Activated naive CD8-positive, alpha-beta T cell treated with anti-CD3 and anti-CD28 coated beads, Interleukin-2, amount 10 ng/mL, durations not matched to agents 7 days and 5 days (primary cell): ENCODE measurements around the gene UCHL1. TPM values are rescaled to one million over a fixed set of nuclear protein-coding genes. Genes with fewer than 3 reads are reported as not detected.
A peak's percentile ranks its signal among the peaks of the same experiment; 100 is the strongest.

ENCODE experiments used
- ATAC-seq: fragments of 150-1000 bp; cut with Tn5 transposase; one replicate; pipeline ENCODE4 v1.10.0; 2021; ENCODE audit warnings: low read depth, moderate library complexity
- POLR2A ChIA-PET: fragments of 350-600 bp; sonication (Branson Sonifier 250); formaldehyde crosslinking; loops from one replicate; lab custom pipeline; 2021; ENCODE audit warnings: antibody characterized with exemption; lab: Charles Lee
- DNase-seq: peaks from one replicate; pipeline ENCODE4 v3.0.0; 2021
- H3K27ac Mint-ChIP-seq: one replicate; pipeline ENCODE4 v1.8.0; 2022; ENCODE audit warnings: mild to moderate bottlenecking, mixed read lengths
- H3K27me3 Mint-ChIP-seq: one replicate; pipeline ENCODE4 v1.8.0; 2022; ENCODE audit warnings: mild to moderate bottlenecking, moderate library complexity, mixed read lengths
- H3K36me3 Mint-ChIP-seq: one replicate; pipeline ENCODE4 v1.8.0; 2021; ENCODE audit warnings: mild to moderate bottlenecking, mixed read lengths
- H3K4me1 Mint-ChIP-seq: one replicate; pipeline ENCODE4 v1.8.0; 2021; ENCODE audit warnings: mixed read lengths
- H3K4me3 Mint-ChIP-seq: one replicate; pipeline ENCODE4 v1.8.0; 2022; ENCODE audit warnings: mild to moderate bottlenecking, moderate library complexity, mixed read lengths
- H3K9me3 Mint-ChIP-seq: one replicate; pipeline ENCODE4 v1.8.0; 2021; ENCODE audit warnings: mixed read lengths
- total RNA-seq, 2 experiments: library from RNA; stranded (reverse); gene quantifications; one replicate each; pipeline ENCODE4 v1.2.3, GENCODE V29; 2021

UCHL1 gene
- total RNA-seq = 1 to 10 TPM in 1 of 2 experiments, under 1 TPM in 1; 0.83 to 1.5 TPM

GRCh38 chr4:41256740-41257256 lies at the start of gene UCHL1:
TSS of gene UCHL1 (plus strand) at chr4:41256928. CDS start at chr4:41256977, 49 bp downstream.
- ATAC-seq = peak; percentile 63
- Mint-ChIP-seq H3K27ac (no peak within 1 kb of the TSS), H3K27me3 (peaks cover 44% of the 10 kb centered on the region), H3K4me1 (peaks cover 5% of the 10 kb centered on the region), H3K36me3 (no peaks in the 10 kb centered on the region), H3K9me3 (no peaks in the 10 kb centered on the region), H3K4me3 (peak within 1 kb of the TSS; percentile 64)
- POLR2A ChIA-PET = no interaction called here
- peak; percentile 30 for DNase-seq

DNA sequence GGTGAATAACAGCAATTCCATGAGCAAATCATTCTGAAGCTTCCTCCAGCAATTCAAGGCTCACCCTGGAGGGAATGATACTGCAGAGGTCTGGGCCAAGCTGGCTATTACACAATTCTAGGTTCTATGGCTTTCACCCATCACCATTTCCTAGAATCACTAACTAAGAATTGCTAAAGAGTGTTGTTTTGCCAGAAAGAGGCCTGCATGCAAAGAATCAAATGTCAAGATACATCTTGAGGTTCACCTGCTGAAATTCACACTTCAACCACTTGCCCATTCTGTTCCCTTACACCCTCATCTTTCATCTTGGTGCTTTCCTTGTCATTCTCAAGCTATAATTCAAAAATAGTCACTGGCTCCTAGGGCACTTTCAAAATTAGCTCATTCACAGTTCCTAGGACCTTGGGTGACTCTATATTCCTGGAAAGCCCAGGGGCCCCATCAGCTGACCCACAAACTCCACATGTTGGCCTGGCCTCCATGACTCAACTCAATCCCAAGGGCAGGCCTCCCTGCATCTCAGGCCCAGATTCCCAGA lies 49.4 kb upstream of the UCHL1 start:
- Mint-ChIP-seq H3K27me3 (peaks cover 11% of the 10 kb centered on the region), H3K4me1 (peaks cover 3% of the 10 kb centered on the region), H3K9me3 (peaks cover 2% of the 10 kb centered on the region), H3K4me3 (no peak overlapping the region), H3K27ac (peak overlapping the region; percentile 1), H3K36me3 (no peaks in the 10 kb centered on the region)
- DNase-seq = no peak
- POLR2A ChIA-PET = interaction anchor here (0.7 kb wide), 1 partner anchor 27 kb away, joined by 5 read pairs; no protein-coding TSS in a partner anchor
- ATAC-seq = no peak

DNA sequence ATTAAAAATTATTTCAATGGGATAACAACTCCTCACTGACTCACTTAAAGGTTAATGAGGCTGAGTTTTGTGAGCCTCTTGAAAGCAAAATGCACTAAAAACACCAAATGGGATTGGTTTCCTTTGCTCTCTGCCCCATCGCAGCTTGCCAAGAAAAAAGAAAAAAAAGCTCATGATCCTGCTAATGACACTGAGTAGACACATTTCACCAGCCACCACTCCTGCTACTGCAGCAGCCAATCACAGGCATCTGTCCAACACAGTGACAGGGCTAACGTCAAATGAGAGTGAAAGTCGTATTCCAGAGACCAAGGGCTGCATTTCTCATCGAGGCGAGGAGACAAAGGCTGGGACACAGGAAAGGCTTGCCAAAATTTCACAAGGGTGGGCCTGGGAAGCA lies 47.5 kb upstream of the UCHL1 start:
- Mint-ChIP-seq H3K4me3 (no peak overlapping the region), H3K4me1 (peaks cover 13% of the 10 kb centered on the region), H3K27me3 (peaks cover 22% of the 10 kb centered on the region), H3K36me3 (no peaks in the 10 kb centered on the region), H3K9me3 (peaks cover 2% of the 10 kb centered on the region), H3K27ac (no peak overlapping the region)
- DNase-seq (no peak), ATAC-seq (no peak)
- POLR2A ChIA-PET = no interaction called here

DNA sequence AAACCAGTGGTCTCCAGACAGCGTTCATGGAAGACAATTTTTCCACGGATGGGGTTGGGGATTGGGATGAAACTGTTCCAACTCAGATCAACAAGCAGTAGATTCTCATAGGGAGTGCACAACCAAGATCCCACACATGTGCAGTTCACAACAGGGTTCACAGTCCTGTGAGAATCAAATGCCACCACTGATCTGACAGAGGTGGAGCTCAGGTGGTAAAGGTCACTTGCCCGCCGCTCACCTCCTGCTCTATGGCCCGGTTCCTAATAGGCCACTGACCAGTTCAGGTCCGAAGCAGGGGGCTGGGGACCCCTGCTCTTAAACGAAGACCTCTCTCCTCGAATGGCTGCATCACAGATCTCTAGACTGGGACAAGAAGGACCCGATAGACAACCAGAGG lies 46.8 kb upstream of the UCHL1 start:
- Mint-ChIP-seq H3K36me3 (no peaks in the 10 kb centered on the region), H3K27me3 (peaks cover 27% of the 10 kb centered on the region), H3K4me3 (no peak overlapping the region), H3K27ac (no peak overlapping the region), H3K9me3 (peaks cover 2% of the 10 kb centered on the region), H3K4me1 (peaks cover 15% of the 10 kb centered on the region)
- ATAC-seq (no peak), DNase-seq (no peak)
- POLR2A ChIA-PET = no interaction called here

DNA sequence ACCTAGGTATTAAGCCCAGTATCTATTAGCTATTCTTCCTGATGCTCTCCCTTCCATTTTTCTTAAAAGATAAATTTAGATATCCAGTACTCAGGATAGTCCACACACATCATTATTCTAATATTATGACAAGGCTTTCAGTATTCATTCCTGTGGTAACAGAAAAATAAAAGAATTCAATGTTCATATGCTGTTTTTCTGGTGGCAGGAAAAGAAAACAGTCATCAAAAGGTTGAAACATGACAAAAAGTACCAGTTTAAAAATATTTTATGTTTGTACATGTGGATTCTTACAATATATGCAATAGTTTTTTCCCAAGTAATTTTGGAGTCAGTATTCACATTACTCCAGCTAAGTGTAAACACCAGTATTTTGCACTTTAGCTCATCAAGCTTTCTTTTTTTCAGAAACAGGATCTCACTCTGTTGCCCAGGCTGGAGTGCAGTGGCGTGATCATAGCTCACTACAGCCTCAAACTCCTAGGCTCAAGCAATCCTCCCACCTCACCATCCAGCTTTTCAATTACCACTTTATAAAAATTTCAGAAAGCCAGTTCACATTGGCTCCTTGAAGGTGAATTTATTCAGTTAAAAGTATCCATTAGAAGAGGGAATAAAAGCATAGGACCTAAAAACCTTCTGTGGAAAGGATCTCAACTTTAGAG lies 44.6 kb upstream of the UCHL1 start:
- ATAC-seq = no peak
- Mint-ChIP-seq H3K36me3 (no peaks in the 10 kb centered on the region), H3K9me3 (no peaks in the 10 kb centered on the region), H3K27ac (no peak overlapping the region), H3K4me3 (no peak overlapping the region), H3K4me1 (peaks cover 27% of the 10 kb centered on the region), H3K27me3 (peaks cover 41% of the 10 kb centered on the region)
- POLR2A ChIA-PET = no interaction called here
- DNase-seq = no peak

DNA sequence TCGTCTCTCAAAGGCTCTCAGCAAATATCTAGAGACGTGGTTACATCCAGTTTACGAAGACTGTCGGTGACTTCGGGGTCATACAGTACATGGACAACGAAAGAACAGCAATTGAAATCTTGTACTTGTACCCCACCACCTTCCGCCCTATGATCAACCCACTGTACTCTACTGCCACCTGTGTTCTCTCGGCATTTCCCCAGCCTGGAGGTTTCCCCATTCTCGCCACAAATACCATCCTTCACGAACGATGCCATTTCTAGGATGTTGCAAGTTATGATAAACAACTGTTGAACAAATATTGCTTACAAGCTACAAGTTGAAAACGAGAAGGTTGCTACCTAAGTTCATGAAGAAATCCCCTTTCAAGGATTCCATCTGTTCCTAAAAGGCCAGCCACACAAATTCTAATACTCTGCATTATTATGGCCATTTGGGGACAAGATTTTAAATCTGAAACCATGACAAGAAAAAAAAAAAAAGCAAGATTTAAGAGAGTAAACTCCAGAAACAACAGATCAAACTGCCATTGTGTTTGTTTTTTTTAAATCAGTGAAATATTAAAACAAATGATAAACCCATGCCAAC lies 44.0 kb upstream of the UCHL1 start:
- H3K27ac Mint-ChIP-seq = no peak overlapping the region
- H3K4me3 Mint-ChIP-seq = peak overlapping the region; percentile 87
- H3K27me3 Mint-ChIP-seq = peaks cover 44% of the 10 kb centered on the region
- POLR2A ChIA-PET = no interaction called here
- H3K4me1 Mint-ChIP-seq = peaks cover 26% of the 10 kb centered on the region
- DNase-seq = no peak
- no peak for ATAC-seq
- H3K36me3 Mint-ChIP-seq = no peaks in the 10 kb centered on the region
- no peaks in the 10 kb centered on the region for H3K9me3 Mint-ChIP-seq

DNA sequence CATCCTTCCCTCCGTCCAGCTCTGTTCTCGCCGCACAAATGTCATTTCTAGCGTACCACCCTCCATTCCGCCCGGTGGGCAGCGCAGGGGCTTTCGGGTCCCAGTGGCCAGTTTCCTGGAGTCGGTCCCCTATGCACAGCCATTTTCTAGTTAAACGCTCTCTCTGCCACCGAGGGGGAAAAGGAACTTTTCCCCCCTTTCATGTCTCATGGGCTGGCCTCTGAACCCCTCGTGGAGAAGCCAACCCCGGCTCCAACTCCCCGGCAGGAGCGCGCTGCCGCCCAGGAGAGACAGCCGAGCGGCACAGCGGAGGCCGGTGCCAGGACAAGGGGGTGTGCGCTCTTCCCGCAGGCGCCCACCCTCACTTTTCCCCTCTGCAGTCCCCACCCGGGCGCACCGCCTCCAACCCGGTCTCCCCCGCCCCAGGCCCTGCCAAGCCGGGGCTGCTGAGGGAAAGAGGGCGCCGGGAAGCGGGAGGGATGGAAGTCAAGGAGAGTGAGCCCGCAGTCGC lies 43.0 kb upstream of the UCHL1 start:
- H3K27me3 Mint-ChIP-seq = peaks cover 51% of the 10 kb centered on the region

DNA sequence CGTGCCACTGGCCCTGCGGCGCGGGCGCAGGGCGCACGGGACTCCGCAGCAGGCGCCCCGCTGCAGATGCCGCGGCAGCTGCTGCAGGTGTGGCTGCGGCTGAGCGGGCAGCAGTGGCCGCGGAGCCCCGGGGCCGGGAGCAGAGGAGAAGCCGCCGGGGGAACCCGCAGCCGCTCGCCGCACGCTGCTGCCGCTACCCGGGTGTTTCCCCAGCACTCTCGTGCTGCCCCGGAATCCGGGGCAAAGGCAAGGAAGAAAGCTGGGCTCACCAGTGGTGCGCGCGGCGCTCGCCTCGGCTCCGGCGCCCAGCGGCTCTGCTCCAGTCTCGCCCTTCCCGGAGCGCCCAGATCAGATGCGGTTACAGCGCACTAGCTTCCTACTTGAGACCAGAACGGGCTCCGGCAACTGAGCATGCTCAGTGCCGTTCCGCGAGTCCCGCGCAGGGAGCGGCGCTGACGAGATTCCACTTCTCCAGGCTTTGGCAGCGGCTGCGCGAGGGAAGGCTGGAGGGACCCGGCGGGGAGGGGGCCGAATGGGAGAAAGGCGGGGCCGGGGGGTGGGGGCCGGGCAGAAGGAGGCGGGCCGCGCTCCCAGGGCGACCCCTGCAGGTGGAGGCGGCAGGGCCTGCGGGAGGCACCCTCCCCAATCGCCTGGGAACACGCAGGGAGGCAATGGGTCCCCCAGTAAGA lies 42.4 kb upstream of the UCHL1 start, which contains the start of gene APBB2:
APBB2 (minus strand) TSS at position 407 of the 689 bp plus-strand sequence. CDS start 181,288 bp downstream, outside the sequence.
- Mint-ChIP-seq H3K4me1 (peaks cover 26% of the 10 kb centered on the region), H3K9me3 (no peaks in the 10 kb centered on the region), H3K4me3 (peak within 1 kb of the TSS; percentile 87), H3K27me3 (peaks cover 52% of the 10 kb centered on the region), H3K27ac (peak within 1 kb of the TSS; percentile 21), H3K36me3 (no peaks in the 10 kb centered on the region)
- DNase-seq = peak; percentile 77
- peak; percentile 57 for ATAC-seq
- POLR2A ChIA-PET = interaction anchor here (1.0 kb wide), 1 partner anchor 288 kb away, joined by 3 read pairs; no protein-coding TSS in a partner anchor

More for the DNA sequence above, 43.0 kb upstream of the UCHL1 start:
- ATAC-seq (no peak), DNase-seq (no peak)
- POLR2A ChIA-PET = interaction anchor here (1.0 kb wide), 1 partner anchor 288 kb away, joined by 3 read pairs; no protein-coding TSS in a partner anchor
- H3K4me1 Mint-ChIP-seq = peaks cover 26% of the 10 kb centered on the region
- no peaks in the 10 kb centered on the region for H3K9me3 Mint-ChIP-seq
- peak overlapping the region; percentile 87 for H3K4me3 Mint-ChIP-seq
- no peaks in the 10 kb centered on the region for H3K36me3 Mint-ChIP-seq
- H3K27ac Mint-ChIP-seq = no peak overlapping the region

DNA sequence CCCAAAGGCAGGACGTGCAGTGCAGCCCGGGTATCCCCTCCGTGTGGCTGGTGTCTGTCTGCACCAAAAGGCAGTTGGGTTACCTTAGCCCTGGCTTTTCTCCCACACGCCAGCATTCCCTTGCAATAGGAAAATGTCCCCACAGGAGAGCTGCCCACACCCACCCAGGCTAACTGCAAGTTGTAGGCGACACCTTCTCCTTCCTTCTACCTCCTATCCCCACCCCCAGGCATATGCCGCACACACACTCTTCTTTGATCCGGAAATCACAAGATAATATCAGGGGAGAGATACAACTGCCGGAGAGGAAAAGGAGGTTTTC lies 41.9 kb upstream of the UCHL1 start:
- Mint-ChIP-seq H3K9me3 (no peaks in the 10 kb centered on the region), H3K27me3 (peaks cover 56% of the 10 kb centered on the region), H3K4me3 (peak overlapping the region; percentile 64), H3K36me3 (no peaks in the 10 kb centered on the region), H3K27ac (no peak overlapping the region), H3K4me1 (peaks cover 26% of the 10 kb centered on the region)
- no peak for ATAC-seq
- POLR2A ChIA-PET = interaction anchor here (1.0 kb wide), 1 partner anchor 289 kb away, joined by 3 read pairs; no protein-coding TSS in a partner anchor
- DNase-seq = no peak

DNA sequence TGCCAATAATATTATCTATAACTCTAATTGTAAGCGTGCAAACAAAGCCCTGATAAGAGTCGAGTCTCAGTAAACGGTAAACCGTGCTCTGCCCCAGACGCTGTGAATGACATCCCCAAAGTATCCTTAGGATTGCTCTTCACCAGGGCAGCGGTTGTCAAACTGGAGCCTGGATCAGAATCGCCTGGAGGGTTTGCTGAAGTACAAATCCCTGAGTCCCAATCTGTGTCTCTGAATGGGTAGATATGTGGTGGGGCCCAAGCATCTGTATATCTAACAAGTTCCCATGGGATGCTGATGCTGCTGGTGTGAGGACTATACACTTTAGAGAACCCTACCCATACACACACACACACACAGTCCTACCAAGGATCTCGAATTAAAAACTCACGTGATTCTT lies 41.6 kb upstream of the UCHL1 start:
- Mint-ChIP-seq H3K4me1 (peaks cover 26% of the 10 kb centered on the region), H3K4me3 (peak overlapping the region; percentile 64), H3K9me3 (no peaks in the 10 kb centered on the region), H3K27me3 (peaks cover 55% of the 10 kb centered on the region), H3K27ac (no peak overlapping the region), H3K36me3 (no peaks in the 10 kb centered on the region)
- ATAC-seq = no peak
- no peak for DNase-seq
- POLR2A ChIA-PET = no interaction called here

GRCh38 chr4:41215969-41216293 lies 40.8 kb upstream of the UCHL1 start:
- Mint-ChIP-seq H3K9me3 (no peaks in the 10 kb centered on the region), H3K27ac (peak overlapping the region; percentile 76), H3K4me1 (peaks cover 26% of the 10 kb centered on the region), H3K36me3 (no peaks in the 10 kb centered on the region), H3K27me3 (peaks cover 57% of the 10 kb centered on the region), H3K4me3 (peak overlapping the region; percentile 75)
- POLR2A ChIA-PET = no interaction called here
- no peak for ATAC-seq
- no peak for DNase-seq

GRCh38 chr4:41216294-41217019 lies 40.3 kb upstream of the UCHL1 start:
- DNase-seq = peak; percentile 77
- H3K27ac Mint-ChIP-seq = peak overlapping the region; percentile 84
- no peaks in the 10 kb centered on the region for H3K9me3 Mint-ChIP-seq
- peaks cover 26% of the 10 kb centered on the region for H3K4me1 Mint-ChIP-seq
- POLR2A ChIA-PET = no interaction called here
- H3K36me3 Mint-ChIP-seq = no peaks in the 10 kb centered on the region
- peaks cover 59% of the 10 kb centered on the region for H3K27me3 Mint-ChIP-seq
- H3K4me3 Mint-ChIP-seq = peak overlapping the region; percentile 83
- ATAC-seq = peak; percentile 76

DNA sequence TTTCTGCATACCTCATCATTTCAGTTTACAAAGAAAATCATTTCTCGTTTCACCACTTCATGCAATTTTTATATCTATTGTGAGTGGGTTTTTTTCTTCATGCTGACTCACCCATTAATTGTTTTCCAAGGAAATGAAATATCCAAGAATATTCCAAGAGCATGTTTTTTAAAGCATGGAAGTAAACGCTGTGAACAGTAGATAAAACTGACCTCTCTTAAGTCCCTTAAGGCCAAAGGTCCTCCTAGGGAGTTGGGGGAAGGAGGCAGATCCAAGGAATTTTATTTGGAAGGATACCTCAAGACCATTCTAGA lies 39.8 kb upstream of the UCHL1 start:
- H3K27ac Mint-ChIP-seq = peak overlapping the region; percentile 84
- ATAC-seq (no peak), DNase-seq (no peak)
- H3K36me3 Mint-ChIP-seq = no peaks in the 10 kb centered on the region
- peak overlapping the region; percentile 83 for H3K4me3 Mint-ChIP-seq
- POLR2A ChIA-PET = no interaction called here
- peaks cover 58% of the 10 kb centered on the region for H3K27me3 Mint-ChIP-seq
- H3K9me3 Mint-ChIP-seq = no peaks in the 10 kb centered on the region
- H3K4me1 Mint-ChIP-seq = peaks cover 26% of the 10 kb centered on the region
